GM18505 (cell line): ENCODE measurements around the gene MGAT1.

Experiments used
- ATAC-seq: cut with Tn5 transposase; IDR thresholded peaks from one replicate; pipeline ENCODE4 v1.9.1; 2021; ENCODE audit not compliant: unreplicated experiment
- POLR2A ChIP-seq: IDR thresholded peaks from 4 replicates; pipeline ENCODE4 v1.6.1; 2011; ENCODE audit warnings: borderline replicate concordance; ENCODE audit not compliant: insufficient read depth, insufficient read length; ENCODE audit errors: extremely low read depth

MGAT1 gene

DNA sequence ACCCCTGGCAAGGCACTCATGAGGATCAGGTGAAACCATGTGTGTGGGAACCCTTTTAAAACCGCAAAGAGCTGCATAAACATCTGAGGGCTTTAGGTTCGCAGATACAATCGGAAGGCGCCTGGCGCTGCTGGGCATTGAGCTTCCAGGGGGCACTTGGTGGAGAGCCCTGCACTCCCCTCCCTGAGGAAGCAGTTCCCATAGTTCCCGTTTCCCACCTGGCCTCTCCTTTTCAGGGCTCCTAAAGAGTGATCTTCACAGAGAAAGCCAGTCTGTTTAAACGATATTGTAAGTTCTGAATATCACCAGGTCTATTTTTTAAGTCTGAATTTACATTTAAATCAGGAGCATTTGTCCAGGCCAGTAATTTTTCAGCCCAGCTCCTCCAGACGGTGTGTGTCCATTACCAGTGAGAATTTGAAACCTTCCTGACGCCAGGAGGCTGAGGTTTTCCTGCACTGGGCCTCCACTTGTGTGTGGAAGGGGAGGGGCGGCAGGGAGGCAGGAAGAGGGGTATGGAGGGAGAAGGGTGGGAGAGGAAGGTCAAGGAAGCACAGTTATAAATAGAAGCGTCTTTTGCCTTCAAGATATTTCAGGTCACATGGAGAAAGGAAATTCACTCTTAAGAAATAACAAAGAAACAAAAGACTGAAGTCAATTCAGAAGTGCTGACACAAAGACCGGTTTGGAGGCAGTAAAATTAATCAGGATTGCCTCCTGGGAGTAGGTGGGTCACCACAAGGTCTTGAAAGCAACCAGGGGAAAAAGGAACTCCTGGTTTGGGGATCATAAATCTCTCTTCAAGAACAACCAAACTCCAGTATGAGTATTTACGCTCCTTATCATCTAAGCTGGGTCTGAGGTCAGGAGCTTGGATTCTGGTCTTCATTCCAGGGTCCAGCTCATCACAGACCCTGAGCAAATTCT lies 14.3 kb upstream of the MGAT1 start:
- TF ChIP-seq POLR2A = no peak
- ATAC-seq = no peak

DNA sequence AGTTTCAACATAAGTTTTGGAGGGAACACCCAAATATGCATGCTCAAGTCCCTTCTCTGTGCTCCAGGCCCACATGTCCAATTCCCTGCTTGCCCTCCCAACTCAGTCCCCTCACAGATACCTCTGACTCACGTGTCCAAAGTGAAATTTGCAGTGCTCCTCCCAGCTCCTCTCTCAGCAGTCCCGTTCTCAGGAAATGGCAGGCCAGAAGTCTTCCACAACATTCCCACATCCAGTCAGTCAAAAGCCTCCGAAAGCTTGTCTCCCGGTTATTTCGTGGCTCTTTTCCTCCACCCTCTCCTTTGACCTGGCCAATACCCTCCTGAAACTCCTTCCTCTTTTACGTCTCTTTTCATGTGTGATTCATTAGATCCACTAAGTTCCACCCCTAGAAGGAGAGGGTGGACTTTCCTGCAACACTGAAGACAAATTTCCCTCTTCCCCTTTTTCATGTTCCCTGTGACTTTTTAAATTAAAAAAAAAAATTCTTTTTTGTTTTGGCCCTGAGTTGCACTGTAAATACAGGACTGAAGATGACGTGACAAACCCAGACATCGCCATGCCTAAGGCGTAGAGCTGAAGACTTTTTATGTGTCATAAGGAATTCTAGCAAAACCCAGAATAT lies 12.8 kb upstream of the MGAT1 start:
- TF ChIP-seq POLR2A = no peak
- ATAC-seq = no peak

DNA sequence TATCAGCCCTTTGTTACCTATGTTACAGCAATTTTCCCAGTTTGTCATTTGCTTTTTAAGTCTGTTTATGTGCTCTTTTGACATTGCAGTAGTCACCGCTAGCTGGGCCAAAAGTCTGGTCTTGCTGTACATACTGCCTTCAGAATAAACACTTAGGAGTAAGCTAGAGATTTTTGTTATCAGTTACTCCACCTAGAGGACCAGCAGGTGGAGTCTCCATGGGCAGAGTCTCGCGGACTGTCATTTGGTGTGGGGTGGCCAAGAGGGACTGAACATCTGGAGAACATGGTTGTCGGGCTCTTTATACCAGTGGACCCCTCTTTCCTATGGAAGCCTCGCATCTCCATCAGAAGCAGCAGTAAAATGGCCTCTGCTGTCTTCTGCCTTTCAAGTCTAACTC lies 10.8 kb upstream of the MGAT1 start:
- ATAC-seq = no peak
- no peak for TF ChIP-seq POLR2A

DNA sequence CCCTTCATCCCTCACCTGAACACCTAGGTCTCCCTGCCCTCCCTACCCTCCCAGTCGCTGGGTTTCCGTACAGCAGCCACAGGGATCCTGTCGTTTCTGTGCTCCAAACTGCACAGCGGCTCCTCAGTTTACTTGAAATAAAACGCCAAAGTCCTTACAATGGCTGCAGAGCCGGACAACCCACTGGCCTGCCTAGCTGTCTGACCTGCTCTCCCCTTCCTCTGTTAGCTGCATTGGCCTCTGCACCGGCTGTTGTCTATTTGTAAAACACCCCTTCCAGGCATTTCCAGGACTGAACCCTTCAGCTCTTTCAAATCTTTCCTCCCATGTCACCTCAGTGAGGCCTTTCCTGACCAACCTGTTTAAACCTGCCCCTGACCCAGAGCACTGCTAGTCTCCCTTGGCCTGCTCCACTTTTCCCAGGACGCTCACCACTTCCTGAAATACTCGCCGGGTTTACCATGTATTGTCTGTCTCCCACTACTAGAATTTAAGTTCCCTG lies 9.1 kb upstream of the MGAT1 start:
- TF ChIP-seq POLR2A = no peak
- no peak for ATAC-seq

DNA sequence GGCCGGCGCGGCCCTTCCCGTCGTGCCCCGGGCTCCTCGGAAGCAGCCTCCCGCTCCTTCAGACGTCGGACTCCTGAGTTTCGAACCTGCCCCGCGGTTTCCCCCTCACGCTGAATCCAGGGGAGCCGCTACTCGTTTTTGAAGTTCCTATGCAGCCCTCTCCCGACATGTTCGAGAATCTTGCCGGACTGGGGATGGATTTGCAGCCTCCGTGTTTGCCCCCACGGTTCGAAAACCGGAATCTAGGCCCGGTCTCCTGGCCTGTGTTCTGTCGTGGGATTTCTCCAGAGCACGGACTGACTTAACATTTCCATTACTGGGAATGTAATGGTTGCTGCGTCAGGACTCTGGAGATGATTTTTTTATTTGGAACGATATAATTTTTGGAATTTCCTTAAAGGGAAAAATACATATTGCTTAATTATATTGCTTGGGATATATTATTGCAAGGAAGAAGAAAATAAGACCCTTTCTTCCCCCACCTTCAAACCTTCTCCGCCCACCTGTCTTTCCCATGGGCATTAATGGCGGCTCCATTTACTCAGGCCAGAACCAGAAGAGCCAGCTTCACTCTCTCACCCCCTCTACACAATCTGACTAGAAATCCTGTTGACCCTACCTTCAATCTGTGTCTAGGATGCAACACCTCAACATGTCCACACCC lies 8.5 kb upstream of the MGAT1 start:
- ATAC-seq = no peak
- TF ChIP-seq POLR2A = no peak

DNA sequence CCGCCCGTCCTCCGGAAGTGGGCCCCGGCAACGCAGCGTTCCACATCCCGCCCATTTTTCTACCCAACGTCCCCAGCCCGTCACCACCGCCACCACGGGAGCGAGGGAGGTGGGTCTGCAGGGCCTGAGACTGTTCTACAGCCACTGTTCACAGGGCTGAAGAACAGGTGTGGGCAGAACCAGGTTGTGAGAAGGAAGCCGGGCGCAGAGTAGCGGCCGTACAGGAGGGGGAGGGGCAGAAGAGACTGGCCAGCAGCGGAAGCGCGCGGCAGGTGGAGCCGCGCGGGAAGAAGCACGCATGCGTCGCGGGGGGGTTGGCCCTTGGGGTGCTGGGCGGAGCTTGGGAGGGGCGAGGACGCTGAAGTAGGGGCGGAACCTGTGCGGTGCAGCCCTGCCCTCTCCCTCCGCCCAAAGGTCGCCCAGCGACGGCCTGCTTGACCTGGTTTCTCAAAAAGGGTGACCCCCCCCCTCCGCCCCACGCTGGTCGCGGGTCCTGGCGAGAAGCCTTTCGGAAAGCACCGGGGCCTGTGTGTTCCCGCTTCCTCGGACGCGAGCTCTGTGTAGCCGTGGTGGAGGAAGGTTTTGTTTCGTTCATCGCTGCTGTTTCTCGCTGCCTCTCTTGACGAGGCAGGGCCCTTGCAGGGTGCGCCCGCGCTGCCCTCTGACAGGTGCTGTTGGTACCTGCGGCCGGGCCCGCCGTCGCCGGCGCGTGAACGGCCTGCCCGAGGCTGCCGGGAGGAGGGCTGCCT lies 7.8 kb upstream of the MGAT1 start:
- TF ChIP-seq POLR2A = peak; percentile 76
- ATAC-seq = peak; percentile 63

DNA sequence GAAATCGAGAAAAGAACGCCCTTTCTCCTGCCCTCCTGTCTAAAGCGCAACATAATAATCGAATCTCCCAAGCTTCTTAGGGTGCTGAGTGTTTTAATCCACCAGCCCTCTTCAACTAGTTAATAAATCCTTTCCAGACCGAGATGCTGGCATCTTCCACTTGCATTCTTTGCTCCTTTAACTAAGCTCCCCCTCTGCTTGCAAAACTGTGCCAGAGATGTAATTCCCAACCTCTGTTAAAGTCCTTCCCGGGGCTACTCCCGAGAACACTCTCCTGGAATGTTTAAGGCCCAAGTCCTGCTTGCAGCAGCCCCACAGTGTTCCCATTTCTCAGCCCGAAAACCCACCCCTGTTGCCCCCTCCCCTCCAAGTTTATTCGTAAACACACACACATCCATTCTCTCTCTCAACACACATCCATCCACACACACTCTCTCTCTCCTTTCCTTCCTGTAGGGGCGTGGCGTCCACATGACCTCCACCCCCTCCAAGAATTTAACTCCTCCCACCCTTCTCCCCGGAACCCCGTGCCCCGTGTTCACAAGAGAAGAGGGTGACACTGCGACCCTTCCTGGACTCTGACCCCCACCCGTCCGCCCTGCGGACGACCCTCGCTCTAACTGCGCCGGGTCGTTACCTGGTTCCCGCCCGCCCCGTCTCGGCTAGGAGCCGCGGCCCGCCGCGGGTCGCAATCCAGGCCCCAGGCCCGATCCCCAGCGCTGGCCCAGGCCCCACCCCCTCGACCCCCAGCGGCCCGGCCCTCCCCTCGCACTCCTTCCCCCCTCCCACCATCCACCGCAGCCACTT lies 7.0 kb upstream of the MGAT1 start:
- peak; percentile 51 for ATAC-seq
- TF ChIP-seq POLR2A = no peak

DNA sequence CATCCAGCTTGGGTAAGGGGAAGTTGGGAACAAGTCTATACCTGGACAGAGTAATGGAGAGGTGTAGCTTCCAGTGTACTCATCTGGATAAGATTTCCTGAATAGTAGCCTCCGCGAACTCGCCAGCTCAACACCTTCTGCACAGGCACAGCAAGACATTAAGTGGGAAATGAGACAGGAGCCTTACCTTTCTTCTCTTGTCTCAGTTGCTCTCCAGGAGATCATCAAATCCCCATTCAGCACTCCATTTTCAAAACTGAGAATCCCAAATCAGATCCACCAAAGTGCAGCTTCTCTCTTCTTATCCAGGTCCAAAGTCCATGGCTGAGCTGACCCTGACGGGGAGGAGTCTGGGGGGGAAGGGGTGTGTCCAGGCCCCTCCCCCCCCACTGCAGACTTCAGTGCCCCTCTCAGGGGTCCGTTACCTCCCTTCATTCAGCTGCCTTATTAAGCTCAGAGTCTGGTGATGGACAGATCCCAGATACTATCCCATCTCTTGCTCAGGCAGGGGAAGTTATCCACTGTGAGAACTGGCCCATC lies 5.9 kb upstream of the MGAT1 start:
- ATAC-seq = no peak
- TF ChIP-seq POLR2A = no peak

DNA sequence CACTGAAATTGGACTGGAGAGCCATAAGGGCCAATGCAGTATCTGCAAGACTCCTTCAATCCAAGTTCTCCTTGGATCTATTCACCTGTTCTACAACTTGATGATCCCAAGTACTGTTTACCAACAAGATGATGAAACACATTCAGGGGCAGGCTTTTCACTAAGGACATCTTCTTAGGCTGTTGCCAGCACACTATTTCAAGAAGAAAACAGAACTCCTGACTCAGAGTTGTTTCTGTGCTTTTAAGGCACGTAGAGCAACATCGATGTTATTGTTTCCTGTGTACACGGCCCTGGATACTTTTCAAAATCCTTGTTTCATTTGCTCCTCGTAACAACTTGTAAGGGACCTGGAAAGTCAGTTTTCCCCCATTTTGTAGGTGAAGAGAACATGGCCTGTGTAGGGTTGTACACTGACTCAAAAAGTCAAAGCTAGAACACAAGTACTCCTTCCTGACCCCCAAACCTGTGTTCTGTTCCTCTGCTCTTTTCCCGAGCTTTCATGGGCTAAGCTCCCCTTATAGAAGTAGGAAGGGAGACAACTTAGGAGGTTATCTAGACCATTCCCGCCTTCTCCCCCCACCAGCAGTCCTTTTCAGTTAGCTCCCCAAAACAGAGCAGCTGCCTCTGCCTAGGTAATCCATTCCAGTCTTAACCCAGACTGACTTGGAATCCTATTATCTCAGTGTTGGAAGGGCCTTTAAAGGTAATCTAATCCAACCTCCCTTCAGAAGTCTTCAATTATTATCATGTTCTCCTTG lies 5.2 kb upstream of the MGAT1 start:
- no peak for TF ChIP-seq POLR2A
- ATAC-seq = no peak

DNA sequence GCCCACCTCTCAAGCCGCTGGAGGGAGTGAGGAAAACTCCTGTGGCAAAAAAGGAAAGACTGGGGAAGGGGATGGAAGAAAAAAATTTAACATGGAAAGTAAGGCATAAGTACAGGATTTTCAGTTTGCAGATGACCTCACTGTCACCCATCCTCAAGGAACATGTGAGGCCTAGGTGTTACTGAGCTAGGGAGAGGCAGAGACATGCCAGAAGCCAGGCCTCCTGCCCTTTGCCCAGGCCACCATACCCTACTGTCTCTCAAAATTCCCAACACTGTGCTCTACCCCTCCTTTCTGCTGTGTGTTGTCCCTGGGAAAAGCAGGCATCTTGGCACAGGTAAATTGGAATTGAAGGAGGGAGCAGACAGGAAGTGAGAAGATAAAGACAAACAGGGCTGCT lies 4.4 kb upstream of the MGAT1 start:
- no peak for ATAC-seq
- no peak for TF ChIP-seq POLR2A

DNA sequence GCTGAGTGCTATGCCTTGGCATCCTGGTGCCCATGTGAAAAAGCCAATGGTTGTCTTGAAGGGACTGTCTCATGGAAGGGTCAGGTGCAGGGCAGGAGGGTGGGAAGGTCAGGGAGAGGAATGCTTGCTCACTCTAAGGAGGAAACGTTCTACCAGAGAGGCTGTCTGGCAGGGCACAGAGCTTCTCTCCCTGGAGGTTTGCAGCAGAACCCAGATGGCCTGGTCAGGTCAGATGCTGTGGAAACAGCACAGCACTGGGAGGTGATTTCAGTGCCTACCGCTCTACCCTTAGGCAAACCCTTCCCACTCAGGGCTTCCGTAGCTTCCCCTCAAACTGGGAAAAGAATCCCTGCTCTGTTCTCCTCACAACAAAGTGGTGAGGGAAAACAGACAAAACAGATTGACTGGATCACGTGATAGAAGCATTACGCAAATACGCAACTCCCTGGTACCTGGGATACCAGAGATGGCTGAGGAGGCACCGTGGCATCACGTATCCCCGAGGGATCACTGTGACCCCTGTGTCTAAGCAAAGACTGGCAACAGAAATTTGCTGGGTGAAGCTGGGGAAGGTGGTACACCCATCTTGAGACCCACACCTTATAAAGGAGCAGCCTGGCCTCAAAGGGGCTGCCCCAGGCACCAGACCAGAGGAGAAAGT lies 3.9 kb upstream of the MGAT1 start:
- TF ChIP-seq POLR2A = no peak
- ATAC-seq = no peak
